Measurements from ENCODE around the gene METTL4.

METTL4 gene

GRCh38 chr18:2571200-2572170 is at the start of gene METTL4, which contains the start of gene NDC80:
Gene METTL4 (minus strand): TSS chr18:2571505. CDS start chr18:2567216, 4,289 bp downstream.
Gene NDC80 (plus strand): TSS chr18:2571557. CDS start chr18:2572986, 1,429 bp downstream.
- no peak for DNase-seq

- DNase-seq, result no peak
These were observed 46.7 kb upstream of the METTL4 start for GRCh38 chr18:2618009-2618408.

- no peak for DNase-seq
These were observed 46.2 kb upstream of the METTL4 start for GRCh38 chr18:2617401-2617998.

GRCh38 chr18:2612996-2613395 is 41.7 kb upstream of the METTL4 start:
- no peak for DNase-seq

- DNase-seq, result no peak
These were observed 39.2 kb upstream of the METTL4 start for GRCh38 chr18:2610549-2610948.

- DNase-seq, result no peak
These were observed 38.3 kb upstream of the METTL4 start for GRCh38 chr18:2609604-2610003.

- no peak for DNase-seq
These were observed 35.0 kb upstream of the METTL4 start for GRCh38 chr18:2606335-2606734.

- no peak for DNase-seq
These were observed 31.5 kb upstream of the METTL4 start for GRCh38 chr18:2602844-2603243.

GRCh38 chr18:2597639-2598038 is 26.3 kb upstream of the METTL4 start:
- DNase-seq, result no peak

- DNase-seq, result no peak
These were observed 19.0 kb upstream of the METTL4 start for GRCh38 chr18:2590303-2590702.

- DNase-seq, result no peak
These were observed 18.2 kb upstream of the METTL4 start for GRCh38 chr18:2589345-2590068.

- DNase-seq, result no peak
These were observed 17.5 kb upstream of the METTL4 start for GRCh38 chr18:2588666-2589344.

GRCh38 chr18:2587788-2588187 is 16.5 kb upstream of the METTL4 start:
- DNase-seq, result no peak

GRCh38 chr18:2573408-2573807 is 2.1 kb upstream of the METTL4 start:
- no peak for DNase-seq

GRCh38 chr18:2572892-2573291 is 1.6 kb upstream of the METTL4 start:
- DNase-seq, result no peak

- DNase-seq, result no peak
These were observed 865 bp upstream of the METTL4 start for GRCh38 chr18:2572171-2572569.

- no peak for DNase-seq
These were observed 519 bp downstream of the METTL4 start for GRCh38 chr18:2570772-2571199.

GRCh38 chr18:2569338-2570207 is 1.7 kb downstream of the METTL4 start:
- no peak for DNase-seq

GRCh38 chr18:2568605-2569004 is 2.7 kb downstream of the METTL4 start:
- no peak for DNase-seq

- DNase-seq, result no peak
These were observed 3.2 kb downstream of the METTL4 start for GRCh38 chr18:2568129-2568528.

- no peak for DNase-seq
These were observed 6.9 kb downstream of the METTL4 start for GRCh38 chr18:2564373-2564772.

- DNase-seq, result no peak
These were observed 12.1 kb downstream of the METTL4 start for GRCh38 chr18:2559249-2559648.
